Fibroblast of pulmonary artery (primary cell): Measurements from ENCODE around the gene PTPRT.

ENCODE experiments used
- DNase-seq: peaks from one replicate; pipeline ENCODE4 v3.0.0-alpha.2; 2010; ENCODE audit warnings: low read depth
- H3K4me3 ChIP-seq: replicated peaks from 2 replicates; pipeline ENCODE4 v1.5.1; 2011; ENCODE audit warnings: low read depth, mild to moderate bottlenecking, control low read depth, low read length, moderate library complexity
- TF ChIP-seq, protein P1 (sequence below): IDR thresholded peaks from 2 replicates; pipeline ENCODE4 v1.5.1; 2011; ENCODE audit warnings: mild to moderate bottlenecking, control low read depth, low read length, inconsistent platforms; ENCODE audit errors: missing control alignments

Gene PTPRT

DNA sequence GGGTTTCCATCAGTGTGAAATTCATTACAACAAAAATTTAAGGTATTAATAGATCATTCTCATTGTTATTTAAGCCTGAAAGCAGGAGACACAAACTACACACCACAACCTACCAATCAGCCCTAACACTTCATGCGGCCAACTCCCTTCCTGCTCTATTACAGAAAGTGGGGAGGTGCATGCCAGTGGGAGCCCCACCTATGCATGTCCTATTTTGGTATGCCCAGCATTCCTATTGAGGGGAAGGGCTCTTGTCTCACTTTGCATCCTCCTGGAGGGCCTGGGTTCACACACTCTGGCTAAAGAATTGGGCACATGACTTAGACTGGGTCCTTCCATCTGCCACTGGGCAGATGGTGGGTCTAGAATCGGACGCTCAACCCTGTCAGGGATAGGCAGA lies 450.0 kb downstream of the PTPRT start:
- TF ChIP-seq, protein P1, sequence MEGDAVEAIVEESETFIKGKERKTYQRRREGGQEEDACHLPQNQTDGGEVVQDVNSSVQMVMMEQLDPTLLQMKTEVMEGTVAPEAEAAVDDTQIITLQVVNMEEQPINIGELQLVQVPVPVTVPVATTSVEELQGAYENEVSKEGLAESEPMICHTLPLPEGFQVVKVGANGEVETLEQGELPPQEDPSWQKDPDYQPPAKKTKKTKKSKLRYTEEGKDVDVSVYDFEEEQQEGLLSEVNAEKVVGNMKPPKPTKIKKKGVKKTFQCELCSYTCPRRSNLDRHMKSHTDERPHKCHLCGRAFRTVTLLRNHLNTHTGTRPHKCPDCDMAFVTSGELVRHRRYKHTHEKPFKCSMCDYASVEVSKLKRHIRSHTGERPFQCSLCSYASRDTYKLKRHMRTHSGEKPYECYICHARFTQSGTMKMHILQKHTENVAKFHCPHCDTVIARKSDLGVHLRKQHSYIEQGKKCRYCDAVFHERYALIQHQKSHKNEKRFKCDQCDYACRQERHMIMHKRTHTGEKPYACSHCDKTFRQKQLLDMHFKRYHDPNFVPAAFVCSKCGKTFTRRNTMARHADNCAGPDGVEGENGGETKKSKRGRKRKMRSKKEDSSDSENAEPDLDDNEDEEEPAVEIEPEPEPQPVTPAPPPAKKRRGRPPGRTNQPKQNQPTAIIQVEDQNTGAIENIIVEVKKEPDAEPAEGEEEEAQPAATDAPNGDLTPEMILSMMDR = no peak
- DNase-seq = no peak
- no peak overlapping the region for H3K4me3 ChIP-seq

DNA sequence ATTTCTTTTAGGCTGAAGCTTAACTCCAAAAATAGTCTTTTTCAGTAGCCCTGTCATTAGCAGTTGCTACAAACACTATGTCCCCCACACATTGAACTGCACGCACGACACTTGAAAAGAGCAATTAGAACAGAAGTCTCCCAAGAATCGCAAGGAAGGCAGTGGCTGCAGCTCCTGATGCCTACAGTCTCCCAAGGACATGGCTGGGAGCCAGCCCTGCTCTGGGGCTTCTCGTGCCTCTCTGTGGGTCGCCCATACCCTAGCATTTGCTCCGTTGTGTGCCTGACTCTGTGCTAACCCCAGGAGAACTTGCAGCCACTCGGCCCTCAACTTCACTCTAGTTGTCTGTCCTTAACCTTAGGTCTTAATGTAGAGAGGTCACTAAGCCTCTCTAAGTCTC lies 454.2 kb downstream of the PTPRT start:
- no peak overlapping the region for H3K4me3 ChIP-seq
- TF ChIP-seq, protein P1 = no peak
- no peak for DNase-seq

GRCh38 chr20:42734660-42735368 lies 454.9 kb downstream of the PTPRT start:
- no peak overlapping the region for H3K4me3 ChIP-seq
- DNase-seq = no peak

DNA sequence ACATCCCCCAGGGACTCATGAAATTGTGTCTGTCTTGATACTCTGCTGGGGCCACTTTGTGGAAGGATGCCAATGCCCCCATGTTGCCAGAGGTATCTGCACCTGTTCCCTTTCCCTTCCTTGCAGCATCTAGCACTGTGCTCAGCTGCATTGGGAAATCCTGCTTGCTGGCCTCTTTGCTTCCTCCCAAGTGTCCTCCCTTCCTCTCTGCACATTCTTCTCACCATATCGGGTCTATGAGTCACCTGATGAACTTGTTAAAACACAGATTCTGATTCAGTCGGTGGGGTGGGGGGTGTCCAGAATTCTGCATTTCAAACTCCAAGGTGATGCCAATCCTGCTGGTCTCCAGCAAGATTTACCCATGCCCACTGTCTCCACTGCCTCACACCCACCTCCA lies 467.8 kb downstream of the PTPRT start:
- TF ChIP-seq, protein P1 = no peak
- no peak overlapping the region for H3K4me3 ChIP-seq
- no peak for DNase-seq

More at GRCh38 chr20:42734660-42735368, 454.9 kb downstream of the PTPRT start:
- TF ChIP-seq, protein P1 = no peak

GRCh38 chr20:42714298-42715141 lies 475.2 kb downstream of the PTPRT start:
- TF ChIP-seq, protein P1 = no peak
- no peak for DNase-seq
- H3K4me3 ChIP-seq = no peak overlapping the region

- TF ChIP-seq, protein P1 = no peak
- no peak overlapping the region for H3K4me3 ChIP-seq
- no peak for DNase-seq
Measured at GRCh38 chr20:42708266-42708665, 481.4 kb downstream of the PTPRT start.
